SK-N-SH (cell line): Measurements from ENCODE around the gene DEAF1. TPM values are rescaled to one million over a fixed set of nuclear protein-coding genes. Genes with fewer than 3 reads are reported as not detected.

ENCODE experiments used
- CTCF ChIA-PET: fragments of 300-600, 350-600 bp; formaldehyde crosslinking; extraction: SDS; loops from one replicate; lab custom pipeline; 2021; lab: Yijun Ruan, JAX
- POLR2A ChIA-PET: fragments of 350-600 bp; sonication (Branson Sonifier 250); formaldehyde crosslinking; extraction: SDS; loops from one replicate; lab custom pipeline; 2020; ENCODE audit warnings: antibody characterized with exemption, inconsistent platforms; lab: Yijun Ruan, JAX
- DNase-seq: peaks from one replicate; pipeline ENCODE4 v3.0.0; 2012
- H2AFZ ChIP-seq: fragments of 200-600 bp; sonication (generic); 2 replicates; pipeline ENCODE4 v1.8.1; 2016; ENCODE audit warnings: antibody characterized with exemption, mild to moderate bottlenecking, low read depth
- H3F3A ChIP-seq: fragments of 200-600 bp; sonication (generic); replicated peaks from 2 replicates; pipeline ENCODE3; 2016; ENCODE audit warnings: antibody characterized with exemption, mild to moderate bottlenecking; ENCODE audit not compliant: insufficient read depth
- H3K27ac ChIP-seq, 2 experiments: fragments of 200-500 bp in 1 of 2; fragments of 200-600 bp in 1 of 2; sonication (Bioruptor generic) in 1 of 2; sonication (generic), shearing (Covaris generic) in 1 of 2; 2 replicates each; pipeline versions ENCODE4 v1.5.1 to v1.6.1; 2014 to 2016; ENCODE audit warnings: low read depth in 2 of 2, inconsistent platforms in 1 of 2, low read length in 1 of 2, mild to moderate bottlenecking in 1 of 2, mixed read lengths in 1 of 2
- H3K27me3 ChIP-seq: fragments of 200-600 bp; sonication (generic), shearing (Covaris generic); 2 replicates; pipeline ENCODE4 v1.6.1; 2016; ENCODE audit warnings: mixed run types; ENCODE audit not compliant: insufficient read depth
- H3K36me3 ChIP-seq, 2 experiments: fragments of 200-500 bp in 1 of 2; fragments of 200-600 bp in 1 of 2; sonication (Bioruptor generic) in 1 of 2; sonication (generic) in 1 of 2; replicated peaks in 1 of 2; 2 replicates each; pipeline versions ENCODE3 to v1.5.1; 2014 to 2016; ENCODE audit warnings: low read length in 1 of 2, mild to moderate bottlenecking in 1 of 2; ENCODE audit not compliant: insufficient read depth in 2 of 2, control insufficient read depth in 1 of 2
- H3K4me1 ChIP-seq, 2 experiments: fragments of 200-500 bp in 1 of 2; fragments of 200-600 bp in 1 of 2; sonication (Bioruptor generic) in 1 of 2; sonication (generic), shearing (Covaris generic) in 1 of 2; 2 replicates each; pipeline versions ENCODE4 v1.5.1 to v1.6.1; 2014 to 2016; ENCODE audit warnings: low read depth in 1 of 2, low read length in 1 of 2, mixed run types in 1 of 2; ENCODE audit not compliant: insufficient read depth in 2 of 2, control insufficient read depth in 1 of 2
- H3K4me2 ChIP-seq: fragments of 200-600 bp; sonication (generic), shearing (Covaris generic); 2 replicates; pipeline ENCODE4 v1.6.1; 2017; ENCODE audit warnings: mixed run types
- H3K4me3 ChIP-seq, 2 experiments: fragments of 200-500 bp in 1 of 2; fragments of 200-600 bp in 1 of 2; sonication (Bioruptor generic) in 1 of 2; sonication (generic), shearing (Covaris generic) in 1 of 2; 2 replicates each; pipeline versions ENCODE4 v1.5.1 to v1.8.1; 2014 to 2016; ENCODE audit warnings: low read depth in 2 of 2, inconsistent platforms in 1 of 2, low read length in 1 of 2, mild to moderate bottlenecking in 1 of 2, mixed read lengths in 1 of 2, moderate library complexity in 1 of 2
- H3K79me2 ChIP-seq: fragments of 200-600 bp; sonication (generic); 2 replicates; pipeline ENCODE4 v1.8.1; 2017; ENCODE audit warnings: mild to moderate bottlenecking; ENCODE audit not compliant: insufficient read depth
- H3K9ac ChIP-seq: fragments of 200-600 bp; sonication (generic); 2 replicates; pipeline ENCODE4 v1.6.1; 2017; ENCODE audit warnings: mixed run types
- H3K9me2 ChIP-seq: fragments of 200-600 bp; sonication (generic); 2 replicates; pipeline ENCODE4 v1.6.1; 2017; ENCODE audit warnings: mixed run types
- H3K9me3 ChIP-seq: fragments of 200-600 bp; sonication (generic); 2 replicates; pipeline ENCODE4 v1.6.1; 2017; ENCODE audit warnings: mixed run types, mild to moderate bottlenecking, moderate library complexity
- H4K20me1 ChIP-seq: fragments of 200-600 bp; sonication (generic); 2 replicates; pipeline ENCODE4 v1.6.1; 2017; ENCODE audit warnings: mild to moderate bottlenecking, mixed run types; ENCODE audit not compliant: insufficient read depth
- EP300 ChIP-seq, 2 experiments: IDR thresholded peaks; 2 replicates each; pipeline versions ENCODE4 v1.4.0 to v1.6.1; 2012; ENCODE audit warnings: borderline replicate concordance in 1 of 2, low read depth in 1 of 2, low read length in 1 of 2
- EZH2phosphoT487 ChIP-seq: fragments of 200-600 bp; sonication (generic); IDR thresholded peaks from 2 replicates; pipeline ENCODE4 v1.6.1; 2017; ENCODE audit warnings: low read depth, mixed run types, mild to moderate bottlenecking, antibody characterized with exemption, moderate library complexity, borderline replicate concordance
- FOSL2 ChIP-seq: IDR thresholded peaks from 2 replicates; pipeline ENCODE4 v1.4.0; 2012; ENCODE audit warnings: low read depth, mild to moderate bottlenecking, moderate library complexity, borderline replicate concordance
- GABPA ChIP-seq: IDR thresholded peaks from 2 replicates; pipeline ENCODE4 v1.4.0; 2012; ENCODE audit warnings: low read depth, mild to moderate bottlenecking
- GATA2 ChIP-seq: sonication (generic); formaldehyde crosslinking; IDR thresholded peaks from 2 replicates; pipeline ENCODE4 v1.5.0; 2020; ENCODE audit warnings: mild to moderate bottlenecking, missing genetic modification reagents
- JUND ChIP-seq: IDR thresholded peaks from 2 replicates; pipeline ENCODE4 v1.4.0; 2012
- RAD21 ChIP-seq: IDR thresholded peaks from 2 replicates; pipeline ENCODE4 v1.6.1; 2012; ENCODE audit warnings: mild to moderate bottlenecking, low read length
- RFX5 ChIP-seq: IDR thresholded peaks from 2 replicates; pipeline ENCODE4 v1.6.1; 2012; ENCODE audit warnings: mild to moderate bottlenecking, improper control_type of control experiment, low read length
- RXRA ChIP-seq: IDR thresholded peaks from 2 replicates; pipeline ENCODE4 v1.4.0; 2012; ENCODE audit warnings: low read depth, mild to moderate bottlenecking, borderline replicate concordance
- TAF1 ChIP-seq: IDR thresholded peaks from 2 replicates; pipeline ENCODE4 v1.6.1; 2012; ENCODE audit warnings: low read depth, mild to moderate bottlenecking, low read length, moderate library complexity, borderline replicate concordance
- TCF12 ChIP-seq: IDR thresholded peaks from 2 replicates; pipeline ENCODE4 v1.4.0; 2012
- WGBS: methylation state at CpG from one replicate; pipeline ENCODE4 v1.1.6; 2017; ENCODE audit warnings: low lambda C conversion rate; 5-methylcytosine and 5-hydroxymethylcytosine counted together
- polyA plus RNA-seq, 3 experiments: library from polyadenylated mRNA; depleted of rRNA; stranded (reverse); fragments of >200 nt; gene quantifications; 2 replicates each; pipeline ENCODE4 v1.2.3, GENCODE V29; 2012
- TF ChIP-seq, protein P1 (sequence below): IDR thresholded peaks from 2 replicates; pipeline ENCODE4 v1.6.1; 2012; ENCODE audit warnings: mild to moderate bottlenecking, low read depth, low read length, moderate library complexity
- TF ChIP-seq, protein P2 (sequence below): fragments of 200-600 bp; sonication (generic); IDR thresholded peaks from 2 replicates; pipeline ENCODE4 v1.6.1; 2017; ENCODE audit warnings: antibody characterized with exemption, mild to moderate bottlenecking, moderate library complexity
- TF ChIP-seq, protein P3 (sequence below): IDR thresholded peaks from 2 replicates; pipeline ENCODE4; 2012
- TF ChIP-seq, protein P4 (sequence below): fragments of 150-350 bp; IDR thresholded peaks from 2 replicates; pipeline ENCODE4 v1.6.1; 2016; ENCODE audit warnings: mild to moderate bottlenecking, low read depth, low read length

DEAF1 gene
- polyA plus RNA-seq, 1 of the 3 experiments (the other 2 are of a cell fraction), result 40.6 TPM

DNA sequence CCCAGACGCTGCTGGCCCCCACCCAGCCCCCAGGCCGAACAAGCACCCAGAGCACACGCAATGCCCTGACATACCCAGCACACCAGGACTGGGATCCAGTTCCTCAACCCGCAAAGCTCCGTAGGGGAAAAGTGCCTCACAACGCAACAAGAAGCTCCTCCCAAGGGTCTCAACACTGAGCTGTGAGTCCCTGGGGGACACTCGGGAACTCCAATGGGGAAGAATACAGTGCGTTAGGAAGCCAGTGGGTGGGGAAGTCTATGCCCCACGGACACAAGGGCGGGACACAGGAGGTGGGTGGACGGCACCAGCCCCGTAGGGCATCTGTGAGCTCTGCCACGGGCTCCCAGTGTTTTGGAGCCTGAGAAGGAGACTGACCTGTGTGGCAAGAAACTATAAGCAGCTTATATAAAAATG is 1.6 kb downstream of the DEAF1 start:
- no peak for DNase-seq
- H3K4me1 ChIP-seq, result peaks cover 13 to 19% of the 10 kb centered on the region in 2 experiments; a peak in 2 of 4 replicates
- peaks cover under 1 to 10% of the 10 kb centered on the region in 2 experiments for H3K36me3 ChIP-seq
- ChIA-PET POLR2A (no interaction called here), CTCF (interaction anchor here (0.5 to 11.4 kb wide), 2 partner anchors 30 to 46 kb away, joined by 3 to 122 read pairs; no protein-coding TSS in a partner anchor)
- peaks cover 47% of the 10 kb centered on the region for H3K79me2 ChIP-seq
- no peaks in the 10 kb centered on the region for H3K27me3 ChIP-seq
- H3K9me2 ChIP-seq, result no peaks in the 10 kb centered on the region
- WGBS, result 73% methylated on average over 13 of the region's 13 CpGs
- peak overlapping the region; percentile 78 for H3K4me2 ChIP-seq
- no peaks in the 10 kb centered on the region for H3F3A ChIP-seq
- peaks cover 16% of the 10 kb centered on the region for H4K20me1 ChIP-seq
- H3K4me3 ChIP-seq, result peak overlapping the region; percentile 48 to 89
- peak overlapping the region; percentile 11; the same call in 1 of the 2 replicates for H3K9ac ChIP-seq
- TF ChIP-seq EZH2phosphoT487 (no peak), RXRA (no peak), JUND (no peak), RFX5 (no peak), TCF12 (no peak), TAF1 (no peak), RAD21 (no peak), FOSL2 (no peak), GABPA (no peak), GATA2 (CRISPR knock-in tag) (no peak), EP300 (IDR thresholded peaks at IDR 0.05; ENCODE audit: borderline replicate concordance in 1 of 2, low read depth in 1 of 2, low read length in 1 of 2) (no peak)
- TF ChIP-seq, protein P1, sequence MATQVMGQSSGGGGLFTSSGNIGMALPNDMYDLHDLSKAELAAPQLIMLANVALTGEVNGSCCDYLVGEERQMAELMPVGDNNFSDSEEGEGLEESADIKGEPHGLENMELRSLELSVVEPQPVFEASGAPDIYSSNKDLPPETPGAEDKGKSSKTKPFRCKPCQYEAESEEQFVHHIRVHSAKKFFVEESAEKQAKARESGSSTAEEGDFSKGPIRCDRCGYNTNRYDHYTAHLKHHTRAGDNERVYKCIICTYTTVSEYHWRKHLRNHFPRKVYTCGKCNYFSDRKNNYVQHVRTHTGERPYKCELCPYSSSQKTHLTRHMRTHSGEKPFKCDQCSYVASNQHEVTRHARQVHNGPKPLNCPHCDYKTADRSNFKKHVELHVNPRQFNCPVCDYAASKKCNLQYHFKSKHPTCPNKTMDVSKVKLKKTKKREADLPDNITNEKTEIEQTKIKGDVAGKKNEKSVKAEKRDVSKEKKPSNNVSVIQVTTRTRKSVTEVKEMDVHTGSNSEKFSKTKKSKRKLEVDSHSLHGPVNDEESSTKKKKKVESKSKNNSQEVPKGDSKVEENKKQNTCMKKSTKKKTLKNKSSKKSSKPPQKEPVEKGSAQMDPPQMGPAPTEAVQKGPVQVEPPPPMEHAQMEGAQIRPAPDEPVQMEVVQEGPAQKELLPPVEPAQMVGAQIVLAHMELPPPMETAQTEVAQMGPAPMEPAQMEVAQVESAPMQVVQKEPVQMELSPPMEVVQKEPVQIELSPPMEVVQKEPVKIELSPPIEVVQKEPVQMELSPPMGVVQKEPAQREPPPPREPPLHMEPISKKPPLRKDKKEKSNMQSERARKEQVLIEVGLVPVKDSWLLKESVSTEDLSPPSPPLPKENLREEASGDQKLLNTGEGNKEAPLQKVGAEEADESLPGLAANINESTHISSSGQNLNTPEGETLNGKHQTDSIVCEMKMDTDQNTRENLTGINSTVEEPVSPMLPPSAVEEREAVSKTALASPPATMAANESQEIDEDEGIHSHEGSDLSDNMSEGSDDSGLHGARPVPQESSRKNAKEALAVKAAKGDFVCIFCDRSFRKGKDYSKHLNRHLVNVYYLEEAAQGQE, result no peak
- TF ChIP-seq, protein P2, sequence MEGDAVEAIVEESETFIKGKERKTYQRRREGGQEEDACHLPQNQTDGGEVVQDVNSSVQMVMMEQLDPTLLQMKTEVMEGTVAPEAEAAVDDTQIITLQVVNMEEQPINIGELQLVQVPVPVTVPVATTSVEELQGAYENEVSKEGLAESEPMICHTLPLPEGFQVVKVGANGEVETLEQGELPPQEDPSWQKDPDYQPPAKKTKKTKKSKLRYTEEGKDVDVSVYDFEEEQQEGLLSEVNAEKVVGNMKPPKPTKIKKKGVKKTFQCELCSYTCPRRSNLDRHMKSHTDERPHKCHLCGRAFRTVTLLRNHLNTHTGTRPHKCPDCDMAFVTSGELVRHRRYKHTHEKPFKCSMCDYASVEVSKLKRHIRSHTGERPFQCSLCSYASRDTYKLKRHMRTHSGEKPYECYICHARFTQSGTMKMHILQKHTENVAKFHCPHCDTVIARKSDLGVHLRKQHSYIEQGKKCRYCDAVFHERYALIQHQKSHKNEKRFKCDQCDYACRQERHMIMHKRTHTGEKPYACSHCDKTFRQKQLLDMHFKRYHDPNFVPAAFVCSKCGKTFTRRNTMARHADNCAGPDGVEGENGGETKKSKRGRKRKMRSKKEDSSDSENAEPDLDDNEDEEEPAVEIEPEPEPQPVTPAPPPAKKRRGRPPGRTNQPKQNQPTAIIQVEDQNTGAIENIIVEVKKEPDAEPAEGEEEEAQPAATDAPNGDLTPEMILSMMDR, result no peak
- TF ChIP-seq, protein P3, sequence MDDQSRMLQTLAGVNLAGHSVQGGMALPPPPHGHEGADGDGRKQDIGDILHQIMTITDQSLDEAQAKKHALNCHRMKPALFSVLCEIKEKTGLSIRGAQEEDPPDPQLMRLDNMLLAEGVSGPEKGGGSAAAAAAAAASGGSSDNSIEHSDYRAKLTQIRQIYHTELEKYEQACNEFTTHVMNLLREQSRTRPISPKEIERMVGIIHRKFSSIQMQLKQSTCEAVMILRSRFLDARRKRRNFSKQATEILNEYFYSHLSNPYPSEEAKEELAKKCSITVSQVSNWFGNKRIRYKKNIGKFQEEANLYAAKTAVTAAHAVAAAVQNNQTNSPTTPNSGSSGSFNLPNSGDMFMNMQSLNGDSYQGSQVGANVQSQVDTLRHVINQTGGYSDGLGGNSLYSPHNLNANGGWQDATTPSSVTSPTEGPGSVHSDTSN, result no peak
- TF ChIP-seq, protein P4, sequence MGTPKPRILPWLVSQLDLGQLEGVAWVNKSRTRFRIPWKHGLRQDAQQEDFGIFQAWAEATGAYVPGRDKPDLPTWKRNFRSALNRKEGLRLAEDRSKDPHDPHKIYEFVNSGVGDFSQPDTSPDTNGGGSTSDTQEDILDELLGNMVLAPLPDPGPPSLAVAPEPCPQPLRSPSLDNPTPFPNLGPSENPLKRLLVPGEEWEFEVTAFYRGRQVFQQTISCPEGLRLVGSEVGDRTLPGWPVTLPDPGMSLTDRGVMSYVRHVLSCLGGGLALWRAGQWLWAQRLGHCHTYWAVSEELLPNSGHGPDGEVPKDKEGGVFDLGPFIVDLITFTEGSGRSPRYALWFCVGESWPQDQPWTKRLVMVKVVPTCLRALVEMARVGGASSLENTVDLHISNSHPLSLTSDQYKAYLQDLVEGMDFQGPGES, result no peak
- H2AFZ ChIP-seq, result no peak overlapping the region
- no peaks in the 10 kb centered on the region for H3K9me3 ChIP-seq
- H3K27ac ChIP-seq, result 0 out of 4 replicates have a peak overlapping the region, but pooled peaks of 1 of the 2 experiments have one; percentile 25
